ENCODE measurements around the gene CAPRIN2.

Gene CAPRIN2

GRCh38 chr12:30719060-30719459 is 35.7 kb downstream of the CAPRIN2 start:
- DNase-seq (ENCODE audit: low spot score) = no peak
- TF ChIP-seq CTCF (IDR thresholded peaks at IDR 0.05) = no peak
- Histone ChIP-seq H3K27ac (no peak overlapping the region), H3K4me3 (no peak overlapping the region)

- H3K4me3 ChIP-seq = no peak overlapping the region
- no peak for DNase-seq (ENCODE audit: low spot score)
- no peak for TF ChIP-seq CTCF (IDR thresholded peaks at IDR 0.05)
- H3K27ac ChIP-seq = no peak overlapping the region
Measured at GRCh38 chr12:30707613-30708342, 47.0 kb downstream of the CAPRIN2 start.

GRCh38 chr12:30706476-30706875 is 48.3 kb downstream of the CAPRIN2 start:
- Histone ChIP-seq H3K4me3 (no peak overlapping the region), H3K27ac (no peak overlapping the region)
- no peak for DNase-seq (ENCODE audit: low spot score)
- TF ChIP-seq CTCF (IDR thresholded peaks at IDR 0.05) = no peak

GRCh38 chr12:30701056-30701455 is 53.7 kb downstream of the CAPRIN2 start:
- Histone ChIP-seq H3K4me3 (no peak overlapping the region), H3K27ac (no peak overlapping the region)
- no peak for TF ChIP-seq CTCF (IDR thresholded peaks at IDR 0.05)
- no peak for DNase-seq (ENCODE audit: low spot score)

- Histone ChIP-seq H3K4me3 (no peak overlapping the region), H3K27ac (no peak overlapping the region)
- TF ChIP-seq CTCF (IDR thresholded peaks at IDR 0.05) = no peak
- no peak for DNase-seq (ENCODE audit: low spot score)
Measured at GRCh38 chr12:30700216-30700900, 54.4 kb downstream of the CAPRIN2 start.

GRCh38 chr12:30698346-30698745 is 56.4 kb downstream of the CAPRIN2 start:
- Histone ChIP-seq H3K27ac (no peak overlapping the region), H3K4me3 (no peak overlapping the region)
- no peak for TF ChIP-seq CTCF (IDR thresholded peaks at IDR 0.05)
- DNase-seq (ENCODE audit: low spot score) = no peak

GRCh38 chr12:30696943-30697342 is 57.8 kb downstream of the CAPRIN2 start:
- no peak overlapping the region for H3K27ac ChIP-seq
- no peak for TF ChIP-seq CTCF (IDR thresholded peaks at IDR 0.05)
- H3K4me3 ChIP-seq = no peak overlapping the region
- DNase-seq (ENCODE audit: low spot score) = no peak
